Esophagus muscularis mucosa (tissue), 4 donors: ENCODE results near the gene TPP2. TPM values are rescaled to one million over a fixed set of nuclear protein-coding genes. Genes with fewer than 3 reads are reported as not detected.

ENCODE experiments used
- DNase-seq: peaks from one replicate; pipeline ENCODE4 v3.0.0-alpha.2; 2017; ENCODE audit errors: extremely low spot score
- H3K27ac ChIP-seq, 4 donors: fragments of 200-600 bp; sonication (generic); replicated peaks in 1 of 4; 1 replicate in 3 of 4; 2 replicates in 1 of 4; pipeline ENCODE4 v1.5.1; 2016 to 2019; ENCODE audit warnings: mild to moderate bottlenecking in 1 of 4
- H3K27me3 ChIP-seq, 4 donors: fragments of 200-600 bp; sonication (generic); one replicate each; pipeline versions ENCODE4 v1.5.1 to v1.6.0; 2016 to 2019
- H3K36me3 ChIP-seq, 4 donors: fragments of 200-600 bp; sonication (generic); one replicate each; pipeline ENCODE4 v1.5.1; 2016 to 2019
- H3K4me1 ChIP-seq, 4 donors: fragments of 200-600 bp; sonication (generic); one replicate each; pipeline ENCODE4 v1.5.1; 2016 to 2019
- H3K4me3 ChIP-seq, 4 donors: fragments of 200-600 bp; sonication (generic); 1 replicate in 2 of 4; 2 replicates in 2 of 4; pipeline ENCODE4 v1.5.1; 2016 to 2019; ENCODE audit warnings: mild to moderate bottlenecking in 4 of 4, moderate library complexity in 1 of 4
- H3K9me3 ChIP-seq, 4 donors: fragments of 200-600 bp; sonication (generic); 1 replicate in 3 of 4; 2 replicates in 1 of 4; pipeline ENCODE4 v1.5.1; 2016 to 2019
- CTCF ChIP-seq, 3 experiments: fragments of 200-600 bp in 2 of 3; fragments of 450-650 bp in 1 of 3; sonication (generic) in 2 of 3; IDR thresholded peaks; one replicate each; pipeline ENCODE4 v1.5.1; 2017 to 2019; ENCODE audit warnings: antibody characterized with exemption in 3 of 3, mild to moderate bottlenecking in 2 of 3, moderate library complexity in 1 of 3
- EP300 ChIP-seq: sonication (generic); formaldehyde crosslinking; IDR thresholded peaks from one replicate; pipeline ENCODE4 v1.6.1; 2017; ENCODE audit warnings: antibody characterized with exemption
- POLR2A ChIP-seq: fragments of 450-650 bp; IDR thresholded peaks from one replicate; pipeline ENCODE4 v1.6.1; 2017; ENCODE audit warnings: antibody characterized with exemption, moderate library complexity, mild to moderate bottlenecking, low read depth
- POLR2AphosphoS5 ChIP-seq, 2 donors: sonication (generic); formaldehyde crosslinking; IDR thresholded peaks; one replicate each; pipeline ENCODE4 v1.6.1; 2017; ENCODE audit warnings: antibody characterized with exemption in 2 of 2
- WGBS: methylation state at CpG from one replicate; pipeline ENCODE4 v1.1.5; 2018; 5-methylcytosine and 5-hydroxymethylcytosine counted together
- intact Hi-C: fragments of 100-400 bp; cut with DNase I; formaldehyde crosslinking; loops from one replicate; pipeline ENCODE4 v1.15.1; 2023
- total RNA-seq, 4 donors: library from RNA; depleted of rRNA; stranded (reverse); fragments of >200 nt; gene quantifications; one replicate each; pipeline versions ENCODE4 v1.1.0 to v1.2.1, GENCODE V29; 2016

The TPP2 gene
- total RNA-seq, 4 donors from 2014 or later: 30.3 to 38.4 (median 32.1) TPM

- intact Hi-C loops: loop anchor here (2.0 kb wide), 1 partner anchor 414 kb away; no protein-coding TSS in a partner anchor
- Histone ChIP-seq H3K27me3 (no peaks in the 10 kb centered on the region), H3K4me1 (peaks cover 0 to 7% (median 0%) of the 10 kb centered on the region in 4 donors), H3K4me3 (no peak overlapping the region), H3K9me3 (no peaks in the 10 kb centered on the region), H3K27ac (no peak overlapping the region), H3K36me3 (no peaks in the 10 kb centered on the region)
- 79% methylated on average over 3 of the region's 3 CpGs for WGBS
- DNase-seq: no peak
- TF ChIP-seq CTCF (IDR thresholded peaks at IDR 0.05) (no peak), EP300 (no peak), POLR2A (no peak), POLR2AphosphoS5 (IDR thresholded peaks at IDR 0.05) (no peak)
Measured at GRCh38 chr13:102556806-102557205, 40.0 kb upstream of the TPP2 start.

GRCh38 chr13:102558029-102558428 lies 38.8 kb upstream of the TPP2 start:
- no peaks in the 10 kb centered on the region for H3K9me3 ChIP-seq
- intact Hi-C loops: no loop called here
- H3K36me3 ChIP-seq: no peaks in the 10 kb centered on the region
- TF ChIP-seq CTCF (IDR thresholded peaks at IDR 0.05) (no peak), POLR2A (no peak), EP300 (no peak), POLR2AphosphoS5 (IDR thresholded peaks at IDR 0.05) (no peak)
- no peak overlapping the region for H3K27ac ChIP-seq
- DNase-seq: no peak
- WGBS: 54% methylated on average over 2 of the region's 2 CpGs
- no peak overlapping the region for H3K4me3 ChIP-seq
- H3K27me3 ChIP-seq: no peaks in the 10 kb centered on the region
- peaks cover 0 to 7% (median 0%) of the 10 kb centered on the region in 4 donors for H3K4me1 ChIP-seq

GRCh38 chr13:102561933-102562332 lies 34.9 kb upstream of the TPP2 start:
- TF ChIP-seq CTCF (IDR thresholded peaks at IDR 0.05): no peak
- no peak for TF ChIP-seq POLR2A
- no peak for TF ChIP-seq POLR2AphosphoS5 (IDR thresholded peaks at IDR 0.05)
- TF ChIP-seq EP300: no peak
- no peak overlapping the region for H3K4me3 ChIP-seq
- intact Hi-C loops: no loop called here
- no peaks in the 10 kb centered on the region for H3K9me3 ChIP-seq
- DNase-seq: no peak
- H3K27me3 ChIP-seq: no peaks in the 10 kb centered on the region
- no peaks in the 10 kb centered on the region for H3K36me3 ChIP-seq
- no peaks in the 10 kb centered on the region for H3K4me1 ChIP-seq
- 63% methylated on average over 1 of the region's 1 CpG for WGBS
- no peak overlapping the region for H3K27ac ChIP-seq

- TF ChIP-seq POLR2AphosphoS5 (IDR thresholded peaks at IDR 0.05) (no peak), EP300 (no peak), CTCF (IDR thresholded peaks at IDR 0.05) (no peak)
- WGBS: 93% methylated on average over 2 of the region's 2 CpGs
- intact Hi-C loops: no loop called here
Measured at GRCh38 chr13:102563267-102563666, 33.5 kb upstream of the TPP2 start.

GRCh38 chr13:102564564-102564963 lies 32.2 kb upstream of the TPP2 start:
- H3K27ac ChIP-seq: no peak overlapping the region
- no peak for DNase-seq
- no peaks in the 10 kb centered on the region for H3K9me3 ChIP-seq
- H3K4me1 ChIP-seq: no peaks in the 10 kb centered on the region
- no peak overlapping the region for H3K4me3 ChIP-seq
- intact Hi-C loops: no loop called here
- 89% methylated on average over 4 of the region's 4 CpGs for WGBS
- TF ChIP-seq POLR2AphosphoS5 (IDR thresholded peaks at IDR 0.05): no peak
- TF ChIP-seq CTCF (IDR thresholded peaks at IDR 0.05): no peak
- no peak for TF ChIP-seq EP300
- TF ChIP-seq POLR2A: no peak
- no peaks in the 10 kb centered on the region for H3K27me3 ChIP-seq
- H3K36me3 ChIP-seq: no peaks in the 10 kb centered on the region

More at GRCh38 chr13:102563267-102563666, 33.5 kb upstream of the TPP2 start:
- Histone ChIP-seq H3K36me3 (no peaks in the 10 kb centered on the region), H3K4me3 (no peak overlapping the region), H3K9me3 (no peaks in the 10 kb centered on the region), H3K27ac (no peak overlapping the region), H3K27me3 (no peaks in the 10 kb centered on the region), H3K4me1 (no peaks in the 10 kb centered on the region)
- DNase-seq: no peak
